HT1080 (cell line): ENCODE data around the gene TENM4. TPM values are rescaled to one million over a fixed set of nuclear protein-coding genes. Genes with fewer than 3 reads are reported as not detected.

Experiments used
- DNase-seq: peaks from one replicate; pipeline ENCODE4 v3.0.0-alpha.2; 2015; ENCODE audit warnings: low read depth
- total RNA-seq: library from RNA; depleted of rRNA; stranded (reverse); fragments of >200 nt; shearing (Covaris generic); gene quantifications from 2 replicates; pipeline ENCODE4 v1.2.3, GENCODE V29; 2014

TENM4 gene
- total RNA-seq, 1 experiment from 2014 or later = 33.5 TPM

GRCh38 chr11:79066456-79067351 lies 374.1 kb downstream of the TENM4 start:
- DNase-seq = no peak

- DNase-seq = peak; percentile 56
Observed at GRCh38 chr11:79062814-79063762, 377.7 kb downstream of the TENM4 start.

- peak; percentile 36 for DNase-seq
Observed at GRCh38 chr11:79060081-79060953, 380.5 kb downstream of the TENM4 start.

GRCh38 chr11:79059141-79059540 lies 381.7 kb downstream of the TENM4 start:
- no peak for DNase-seq

GRCh38 chr11:79055856-79056631 lies 384.8 kb downstream of the TENM4 start:
- peak; percentile 59 for DNase-seq

- DNase-seq = peak; percentile 70
Observed at GRCh38 chr11:79054636-79055035, 386.2 kb downstream of the TENM4 start.

- no peak for DNase-seq
Observed at GRCh38 chr11:79052544-79052943, 388.3 kb downstream of the TENM4 start.

GRCh38 chr11:79050786-79051185 lies 390.0 kb downstream of the TENM4 start:
- DNase-seq = no peak

GRCh38 chr11:79049741-79050179 lies 391.1 kb downstream of the TENM4 start:
- DNase-seq = no peak

GRCh38 chr11:79047980-79048379 lies 392.9 kb downstream of the TENM4 start:
- DNase-seq = no peak

- no peak for DNase-seq
Observed at GRCh38 chr11:79047321-79047720, 393.5 kb downstream of the TENM4 start.

- DNase-seq = no peak
Observed at GRCh38 chr11:79046366-79046765, 394.5 kb downstream of the TENM4 start.

GRCh38 chr11:79045800-79046304 lies 395.0 kb downstream of the TENM4 start:
- peak; percentile 62 for DNase-seq

- DNase-seq = no peak
Observed at GRCh38 chr11:79045018-79045799, 395.6 kb downstream of the TENM4 start.

GRCh38 chr11:79044201-79044600 lies 396.6 kb downstream of the TENM4 start:
- no peak for DNase-seq

- no peak for DNase-seq
Observed at GRCh38 chr11:79043726-79044125, 397.1 kb downstream of the TENM4 start.

GRCh38 chr11:79042824-79043223 lies 398.0 kb downstream of the TENM4 start:
- DNase-seq = no peak

- peak; percentile 48 for DNase-seq
Observed at GRCh38 chr11:79040348-79040747, 400.5 kb downstream of the TENM4 start.

- DNase-seq = no peak
Observed at GRCh38 chr11:79039122-79039521, 401.7 kb downstream of the TENM4 start.
